ENCODE results near the gene KIAA1549.
"Not testable (repeated sequence)": the region's sequence is repeated elsewhere in the genome, so short reads cannot be mapped to it uniquely, and the experiment has no call there.

KIAA1549 gene

DNA sequence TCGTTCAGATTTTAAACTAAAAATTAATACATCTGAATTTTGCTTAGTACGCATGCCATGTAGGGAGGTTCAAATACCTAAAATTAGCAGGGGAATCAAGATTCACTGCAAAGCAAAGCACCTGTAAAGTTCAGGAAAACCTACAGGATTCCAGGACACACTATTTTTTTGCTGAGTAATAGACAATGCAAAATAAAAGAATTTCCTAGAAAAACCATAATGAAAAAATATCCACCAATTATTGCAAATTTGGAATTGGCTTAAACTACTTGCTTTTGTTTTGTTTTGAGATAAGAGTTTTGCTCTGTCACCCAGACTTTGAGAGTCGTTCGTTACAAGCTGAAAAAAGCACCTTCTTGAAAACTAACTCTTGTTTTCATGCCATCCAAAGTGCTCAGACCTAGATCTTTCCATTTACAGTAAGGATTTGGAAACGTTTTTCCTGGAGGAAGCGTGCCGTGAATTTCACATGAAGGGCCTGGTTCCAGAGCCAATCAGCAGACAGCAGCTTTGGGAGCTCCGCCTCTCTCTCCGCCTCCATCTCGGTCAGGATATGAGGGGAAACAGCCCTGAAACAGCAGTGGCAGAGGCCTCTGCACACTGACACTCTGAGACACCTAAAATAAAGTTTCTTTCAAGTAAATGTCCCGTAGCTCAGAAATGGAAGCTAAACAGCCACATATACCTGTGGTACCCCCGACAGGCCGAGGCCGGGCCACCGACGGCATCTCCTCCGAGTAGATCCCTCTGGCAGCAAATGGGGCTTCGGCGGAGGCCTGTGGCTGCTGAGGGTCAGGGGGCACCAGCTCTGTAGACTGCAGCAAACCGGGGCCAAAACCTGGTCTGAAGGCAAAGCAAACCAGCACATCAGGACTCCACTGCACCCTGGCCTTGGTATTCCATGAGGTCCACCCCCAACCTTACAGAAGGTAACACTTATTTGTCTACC is 137.3 kb downstream of the KIAA1549 start:
- DNase-seq = no peak

DNA sequence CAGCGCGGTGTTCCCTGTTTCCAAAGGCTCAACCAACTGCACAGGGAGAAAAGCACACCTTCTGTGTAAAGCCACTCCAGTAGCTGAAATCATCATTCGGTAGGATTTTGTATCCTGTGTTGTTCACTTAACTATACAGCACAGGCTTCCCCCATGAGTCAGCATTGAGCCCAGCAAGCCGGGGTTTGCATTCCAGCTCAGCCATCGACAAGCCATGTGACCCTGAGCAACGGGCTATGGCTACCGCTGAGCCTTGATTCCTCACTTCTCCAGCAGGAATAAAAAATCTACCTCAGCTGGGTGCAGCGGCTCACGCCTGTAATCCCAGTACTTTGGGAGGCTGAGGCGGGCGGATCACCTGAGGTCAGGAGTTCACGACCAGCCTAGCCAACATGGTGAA is 139.1 kb downstream of the KIAA1549 start:
- DNase-seq = no peak

DNA sequence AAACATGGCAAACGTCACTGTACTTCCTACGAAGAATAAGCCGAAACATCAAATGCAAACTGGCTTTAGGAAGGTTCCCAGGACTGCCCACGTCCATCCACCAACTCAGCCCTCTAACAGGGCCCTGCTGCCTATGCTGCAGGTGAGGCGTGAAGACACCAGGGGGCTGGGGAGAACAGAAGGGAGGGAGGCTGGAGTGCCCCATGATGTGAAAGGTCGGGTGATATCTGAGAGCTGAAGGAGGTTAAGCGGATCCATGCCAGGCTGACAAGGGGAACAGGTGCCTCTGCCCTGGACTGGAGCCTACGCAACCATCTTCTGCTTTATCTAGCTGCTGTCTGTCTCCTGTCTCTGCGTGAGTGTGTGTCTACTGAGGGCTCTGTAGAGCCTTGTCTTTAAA is 143.0 kb downstream of the KIAA1549 start:
- DNase-seq = no peak

DNA sequence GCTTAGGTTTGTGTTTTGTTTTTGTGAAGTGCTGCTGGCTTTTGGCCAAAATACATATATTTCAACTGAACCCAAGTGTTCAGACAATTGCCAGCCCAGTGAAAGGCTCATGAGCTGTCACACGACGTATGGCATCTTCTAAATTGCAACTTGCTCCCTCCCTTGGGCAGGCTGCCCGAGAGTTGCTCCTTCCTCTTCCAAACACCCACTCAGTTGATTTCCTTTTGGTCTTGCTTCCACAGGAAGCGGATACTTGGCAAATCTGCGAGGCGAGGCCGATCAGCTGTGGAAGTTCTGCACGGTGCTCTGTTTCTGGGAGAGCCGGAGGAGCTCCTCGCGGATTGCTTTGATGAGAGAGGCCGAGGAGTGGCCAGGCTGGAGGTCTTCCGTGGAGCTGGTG is 143.6 kb downstream of the KIAA1549 start:
- DNase-seq = no peak

DNA sequence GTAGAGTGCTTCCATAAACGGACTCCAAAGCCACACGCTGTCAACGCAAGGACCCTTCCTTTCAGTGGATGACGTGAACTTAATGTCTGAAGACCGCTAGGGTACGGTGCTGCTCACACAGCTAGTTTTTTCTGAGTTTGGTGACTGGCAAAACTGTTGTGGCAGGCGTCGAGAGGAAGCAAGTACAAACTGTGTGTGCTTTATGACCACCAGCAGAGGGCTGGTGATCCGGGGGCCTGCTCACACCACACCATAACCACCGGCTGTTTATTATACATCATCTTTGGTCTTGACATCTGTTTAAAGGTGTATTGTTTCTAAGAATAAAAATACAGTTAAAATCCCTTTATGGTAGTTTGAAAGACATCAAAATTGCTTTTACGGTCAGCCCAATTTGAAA is 146.1 kb downstream of the KIAA1549 start:
- DNase-seq = no peak

DNA sequence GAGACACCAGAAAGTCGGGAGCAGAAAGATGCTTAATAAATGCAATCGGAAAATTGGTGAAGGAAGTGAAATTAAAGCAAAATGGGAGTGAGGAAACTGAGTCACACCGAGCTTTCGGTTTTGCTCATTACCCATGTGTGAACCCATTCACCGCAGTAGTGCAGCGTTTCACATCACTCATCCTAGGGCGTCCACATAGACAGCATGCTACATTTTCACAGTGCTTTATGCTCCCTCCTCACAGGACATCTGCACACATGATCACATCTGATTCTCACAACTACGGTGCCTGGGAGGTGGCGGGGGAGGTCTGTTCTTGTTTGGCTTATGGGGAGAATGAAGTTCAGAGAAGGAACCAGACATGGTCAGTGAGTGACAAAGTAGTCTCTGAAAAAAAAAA is 146.6 kb downstream of the KIAA1549 start:
- peak; percentile 13 for DNase-seq

DNA sequence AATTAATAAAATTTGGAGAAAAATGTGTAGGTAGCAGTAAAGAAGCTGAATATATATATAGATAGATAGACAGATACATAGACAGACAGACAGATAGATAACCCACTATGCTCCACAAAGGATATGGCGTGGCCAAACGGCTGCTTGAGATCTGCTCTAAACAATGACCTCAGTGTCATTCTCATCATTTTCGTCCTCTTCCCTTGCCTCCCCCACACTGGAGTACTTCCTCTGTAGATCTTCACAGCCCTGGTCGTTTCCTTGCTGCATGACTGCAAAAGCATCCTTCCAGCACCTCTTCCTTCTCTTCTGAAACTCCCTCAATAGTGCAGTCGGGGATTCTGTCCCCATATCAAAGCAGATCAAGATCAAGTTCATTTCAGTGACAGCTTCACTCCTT is 147.6 kb downstream of the KIAA1549 start:
- no peak for DNase-seq

DNA sequence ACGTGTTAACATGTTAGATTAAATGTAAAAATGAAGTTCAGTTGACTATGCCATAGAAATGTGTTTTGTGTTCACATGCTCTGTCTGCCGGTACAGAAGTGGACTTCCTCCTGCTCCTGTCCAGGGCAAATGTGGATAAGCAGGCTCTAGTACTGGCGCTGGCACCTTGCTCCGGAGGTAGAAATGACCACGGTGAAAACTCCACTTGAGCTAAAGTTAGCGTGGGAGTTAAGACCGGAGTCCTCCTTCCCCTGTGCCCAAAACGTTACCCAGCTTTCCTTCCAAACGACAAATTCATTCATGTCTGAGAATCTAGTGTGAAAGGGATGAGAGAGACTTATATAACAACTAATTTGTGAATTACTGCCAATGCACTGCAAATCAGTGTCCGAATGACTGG is 148.2 kb downstream of the KIAA1549 start:
- no peak for DNase-seq

DNA sequence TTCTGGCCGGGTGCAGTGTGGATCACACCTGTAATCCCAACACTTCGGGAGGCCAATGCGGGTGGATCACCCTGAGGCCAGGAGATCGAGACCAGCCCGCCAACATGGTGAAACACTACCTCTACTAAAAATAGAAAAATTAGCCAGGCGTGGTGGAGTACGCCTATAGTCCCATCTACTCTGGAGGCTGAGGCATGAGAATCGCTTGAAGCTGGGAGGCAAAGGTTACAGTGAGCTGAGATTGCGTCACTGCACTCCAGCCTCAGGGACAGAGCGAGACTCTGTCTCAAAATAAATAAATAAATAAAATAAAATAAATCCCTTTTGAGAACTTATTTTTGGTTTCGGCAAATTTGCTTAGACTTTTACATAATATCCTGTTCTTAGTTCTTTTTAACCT is 151.9 kb downstream of the KIAA1549 start:
- DNase-seq = no peak

DNA sequence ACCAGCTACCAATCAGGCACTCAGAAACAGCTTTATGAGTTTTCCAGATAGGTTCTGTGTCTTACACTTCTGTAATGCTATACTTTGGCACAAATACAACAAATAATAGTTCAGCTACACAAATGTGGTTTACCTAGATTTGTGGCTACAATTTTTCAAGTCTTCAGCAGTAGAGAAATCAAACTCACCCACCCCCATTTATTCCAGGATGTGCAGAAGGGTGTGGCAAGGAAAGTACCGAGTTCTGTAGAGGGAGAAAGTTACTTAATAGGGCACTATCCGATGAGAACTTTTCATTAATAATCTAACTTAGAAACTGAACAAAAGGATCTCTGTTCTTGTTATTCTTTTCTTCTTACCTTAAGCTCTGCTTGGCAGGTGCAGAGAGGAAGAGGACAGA is 152.9 kb downstream of the KIAA1549 start:
- no peak for DNase-seq

DNA sequence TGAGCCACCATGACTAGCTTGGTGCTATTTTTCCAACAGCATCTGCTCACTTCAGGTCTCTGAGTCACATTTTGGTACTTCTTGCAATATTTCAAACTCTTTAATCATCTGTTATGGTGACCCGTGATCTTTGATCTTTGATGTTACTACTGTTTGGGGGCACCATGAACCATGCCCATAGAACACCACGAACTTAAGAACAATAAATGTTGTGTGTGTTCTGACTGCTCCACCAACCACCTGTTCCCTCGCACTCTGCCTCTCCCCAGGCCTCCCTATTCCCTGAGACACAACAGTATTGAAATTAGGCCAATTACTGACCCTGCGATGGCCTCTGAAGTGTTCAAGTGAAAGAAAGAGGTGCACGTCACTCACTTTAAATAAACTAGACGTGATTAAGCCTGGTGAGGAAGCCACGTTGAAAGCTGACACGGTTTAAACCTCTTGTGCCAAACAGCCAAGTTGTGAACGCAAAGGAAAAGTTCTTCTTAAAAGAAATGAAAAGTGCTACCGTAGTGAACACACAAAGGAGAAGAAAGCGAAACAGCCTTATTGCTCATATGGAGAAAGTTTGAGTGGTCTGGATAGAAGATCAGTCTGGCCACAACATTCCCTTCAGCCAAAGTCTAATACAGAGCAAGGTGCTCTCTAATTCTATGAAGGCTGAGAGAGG is 156.0 kb downstream of the KIAA1549 start:
- DNase-seq = no peak

DNA sequence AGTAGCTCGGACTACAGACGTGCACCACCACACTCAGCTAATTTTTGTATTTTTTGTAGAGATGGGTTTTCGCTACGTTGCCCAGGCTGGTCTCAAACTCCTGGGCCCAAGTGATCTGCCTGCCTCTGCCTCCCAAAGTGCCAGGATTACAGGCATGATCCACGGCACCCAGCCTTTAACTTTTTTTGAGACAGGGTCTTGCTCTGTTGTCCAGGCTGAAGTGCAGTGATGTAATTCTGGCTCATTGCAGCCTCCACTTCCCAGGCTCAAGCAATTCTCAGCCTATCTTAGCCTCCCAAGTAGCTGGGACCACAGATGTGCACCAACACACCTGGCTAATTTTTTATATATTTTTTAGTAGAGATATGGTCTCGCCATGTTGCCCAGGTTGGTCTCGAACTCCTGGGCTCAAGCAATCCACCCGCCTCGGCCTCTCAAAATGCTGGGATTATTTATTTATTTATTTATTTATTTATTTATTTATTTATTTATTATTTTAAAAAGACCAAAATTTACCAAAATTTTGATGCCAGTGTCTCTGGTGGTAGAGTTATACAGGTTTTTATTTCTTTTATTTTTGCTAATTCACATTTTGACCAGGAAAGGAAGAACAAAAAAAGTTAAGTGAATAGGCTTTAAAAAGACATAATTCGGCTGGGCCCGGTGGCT is 158.2 kb downstream of the KIAA1549 start:
- DNase-seq = no peak

DNA sequence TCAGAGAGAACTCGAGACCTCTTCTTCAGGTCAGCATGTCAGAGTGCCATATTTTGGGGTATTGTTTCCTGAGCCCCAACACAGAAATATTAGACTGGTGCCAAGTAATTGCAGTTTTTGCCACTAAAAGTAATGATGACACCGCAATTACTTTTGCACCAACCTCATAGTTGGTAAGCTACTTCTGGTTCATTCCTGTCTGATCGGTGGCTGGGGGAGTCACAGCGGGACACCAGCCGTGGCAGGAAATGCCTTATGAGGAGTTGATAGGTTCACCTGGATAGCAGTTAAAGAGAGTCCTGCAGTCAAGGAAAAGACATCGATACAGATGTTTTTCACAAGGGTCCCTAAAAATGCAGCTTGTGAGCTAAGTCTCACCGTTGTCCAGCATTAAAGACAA is 159.3 kb downstream of the KIAA1549 start:
- no peak for DNase-seq

DNA sequence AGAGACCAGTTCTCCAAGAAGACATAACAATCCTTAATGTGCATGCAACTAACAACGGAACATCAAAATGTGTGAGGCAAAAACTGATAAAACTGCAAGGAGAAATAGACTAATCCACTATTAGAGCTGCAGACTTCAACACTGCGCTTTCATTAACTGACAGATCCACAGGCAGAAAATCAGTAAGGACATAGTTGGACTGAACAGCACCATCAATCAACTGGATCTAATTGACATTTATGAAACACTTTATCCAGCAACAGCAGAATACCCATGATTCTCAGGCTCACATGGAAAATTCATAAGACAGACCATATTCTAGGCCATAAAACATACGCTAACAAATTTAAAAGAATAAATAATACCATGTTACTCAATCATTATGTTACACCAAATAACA is 161.6 kb downstream of the KIAA1549 start:
- DNase-seq = no peak

DNA sequence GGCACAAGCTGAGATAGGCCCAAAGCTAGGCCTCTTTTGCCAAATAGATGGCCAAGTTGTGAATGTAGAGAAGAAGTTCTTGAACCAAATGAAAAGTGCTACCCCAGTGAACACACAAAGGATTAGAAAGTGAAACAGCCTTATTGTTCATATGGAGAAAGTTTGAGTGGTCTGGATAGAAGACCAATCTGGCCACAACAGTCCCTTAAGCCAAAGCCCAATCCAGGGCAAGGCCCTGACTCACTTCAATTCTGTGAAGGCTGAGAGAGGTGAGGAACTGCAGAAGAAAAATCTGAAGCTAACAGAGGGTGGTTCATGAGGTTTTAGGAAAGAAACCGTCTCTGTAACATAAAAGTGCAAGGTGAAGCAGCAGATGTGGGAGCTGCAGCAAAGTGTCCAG is 164.5 kb downstream of the KIAA1549 start:
- no peak for DNase-seq

DNA sequence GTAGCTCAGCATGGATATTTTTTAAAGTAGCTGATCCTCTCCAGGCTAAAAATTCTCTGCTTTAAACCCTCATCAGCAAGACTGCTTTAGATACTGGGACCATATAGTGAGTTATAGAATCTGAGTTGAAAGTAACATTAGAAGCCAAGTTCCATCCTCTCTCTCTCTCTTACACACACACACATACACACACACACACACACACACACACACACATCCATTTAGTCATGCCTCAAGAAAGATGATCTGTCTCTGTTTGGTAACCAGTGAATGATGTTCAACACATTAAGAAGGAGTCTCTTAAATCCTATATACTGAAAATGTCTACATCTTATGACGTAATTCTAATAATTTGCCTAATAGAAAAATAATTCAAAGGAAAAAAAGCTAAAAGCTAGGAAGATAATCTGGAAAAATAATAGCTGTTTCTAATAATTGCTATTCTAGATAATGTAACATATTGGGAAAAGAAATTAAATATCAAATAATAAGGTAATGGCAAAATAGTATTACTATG is 166.3 kb downstream of the KIAA1549 start:
- DNase-seq = no peak

DNA sequence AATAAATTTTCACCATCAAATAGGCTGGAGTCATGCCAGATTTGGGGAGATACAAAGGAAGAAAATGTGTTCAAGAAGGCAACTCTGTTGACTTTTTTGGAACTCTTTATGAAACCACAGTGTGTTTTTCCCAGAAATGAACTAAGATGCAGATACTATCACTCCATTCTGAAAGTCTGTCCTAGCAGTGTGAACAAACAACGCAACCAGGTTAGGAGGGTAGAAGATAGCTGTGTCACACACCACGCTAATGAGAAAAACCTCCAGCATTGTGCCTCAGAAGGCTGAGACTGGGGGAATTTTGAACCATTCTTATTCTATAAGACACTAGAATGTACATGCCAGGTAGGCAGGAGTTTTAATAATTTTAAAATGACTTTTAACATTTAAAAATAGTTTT is 167.2 kb downstream of the KIAA1549 start:
- DNase-seq = no peak

DNA sequence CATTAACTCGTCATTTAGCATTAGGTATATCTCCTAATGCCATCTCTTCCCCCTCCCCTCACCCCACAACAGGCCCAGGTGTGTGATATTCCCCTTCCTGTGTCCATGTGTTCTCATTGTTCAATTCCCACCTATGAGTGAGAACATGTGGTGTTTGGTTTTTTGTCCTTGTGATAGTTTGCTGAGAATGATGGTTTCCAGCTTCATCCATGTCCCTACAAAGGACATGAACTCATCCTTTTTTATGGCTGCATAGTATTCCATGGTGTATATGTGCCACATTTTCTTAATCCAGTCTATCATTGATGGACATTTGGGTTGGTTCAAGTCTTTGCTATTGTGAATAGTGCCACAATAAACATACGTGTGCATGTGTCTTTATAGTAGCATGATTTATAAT is 169.9 kb downstream of the KIAA1549 start:
- not testable (repeated sequence) for DNase-seq

DNA sequence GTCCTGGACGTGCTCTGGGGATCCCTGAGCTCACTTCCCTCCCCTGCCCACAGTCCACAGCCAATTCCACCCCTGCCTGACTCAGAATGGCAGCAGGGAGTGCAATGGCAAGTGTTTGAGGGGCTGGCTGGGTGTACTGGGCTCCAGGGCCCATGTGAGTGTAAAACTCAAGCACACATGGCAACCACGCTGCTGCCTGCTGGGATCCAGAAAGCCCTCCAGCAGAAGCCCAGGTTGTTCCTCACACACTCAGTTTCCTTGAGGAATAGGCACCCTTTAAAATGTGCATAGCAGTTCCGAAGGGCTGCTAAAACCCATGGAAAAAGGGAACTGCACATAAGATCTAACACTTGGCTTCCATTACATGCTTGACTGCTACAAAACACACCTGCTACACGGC is 171.8 kb downstream of the KIAA1549 start:
- DNase-seq = no peak

DNA sequence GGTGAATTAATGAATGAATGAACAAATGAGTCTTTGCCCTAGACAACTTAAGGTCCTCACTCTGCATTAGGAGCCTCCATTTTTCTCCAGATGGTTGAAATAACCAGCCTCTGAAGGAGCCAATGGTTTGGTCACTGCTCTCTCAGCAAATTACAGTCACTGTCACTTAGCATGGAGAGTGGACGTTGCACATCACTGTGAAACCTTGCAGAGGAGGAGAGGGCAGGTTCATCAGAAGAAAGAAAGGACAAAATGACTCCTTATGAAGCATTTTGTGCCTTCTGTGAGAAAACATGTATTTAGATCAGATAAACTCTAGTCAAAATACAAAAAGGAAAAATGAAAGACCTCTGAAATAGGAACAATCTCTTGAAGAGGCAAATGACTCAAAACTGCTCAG is 176.6 kb downstream of the KIAA1549 start:
- no peak for DNase-seq

DNA sequence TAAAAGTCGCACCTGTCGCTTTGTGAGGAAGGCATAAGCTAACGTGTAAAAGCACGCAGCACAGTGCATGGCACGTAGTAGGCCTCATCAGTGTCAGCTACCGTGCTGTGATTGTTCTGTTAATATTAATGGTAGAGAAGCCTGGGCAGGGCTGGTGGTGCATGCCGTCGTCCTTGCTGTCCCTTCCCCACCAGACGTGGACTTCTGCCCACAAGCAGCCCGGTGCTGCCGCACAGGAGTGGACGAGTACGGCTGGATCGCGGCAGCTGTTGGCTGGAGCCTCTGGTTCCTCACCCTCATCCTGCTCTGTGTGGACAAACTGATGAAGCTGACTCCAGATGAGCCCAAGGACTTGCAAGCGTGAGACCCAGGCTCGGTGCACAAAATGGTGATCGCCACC is 178.5 kb downstream of the KIAA1549 start:
- DNase-seq = no peak

DNA sequence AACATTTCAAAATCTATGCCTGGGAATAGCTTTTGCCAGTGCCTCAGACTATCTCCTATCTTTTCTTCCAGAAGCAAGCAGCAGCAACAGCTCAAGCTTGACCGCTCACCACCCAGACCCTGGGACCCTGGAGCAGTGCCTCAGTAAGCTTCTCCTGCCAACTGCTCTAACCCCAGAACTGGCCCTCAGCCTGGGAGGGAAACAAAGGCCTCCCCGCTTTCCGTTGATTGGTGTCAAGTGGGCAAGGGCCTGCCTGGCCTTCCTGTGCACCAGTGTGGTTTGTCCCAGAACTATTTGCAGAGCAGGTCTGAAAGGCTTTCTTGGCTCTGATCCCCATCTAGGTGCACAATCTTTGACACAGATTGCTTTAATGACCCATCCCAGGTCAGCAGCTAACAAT is 179.9 kb downstream of the KIAA1549 start:
- no peak for DNase-seq

DNA sequence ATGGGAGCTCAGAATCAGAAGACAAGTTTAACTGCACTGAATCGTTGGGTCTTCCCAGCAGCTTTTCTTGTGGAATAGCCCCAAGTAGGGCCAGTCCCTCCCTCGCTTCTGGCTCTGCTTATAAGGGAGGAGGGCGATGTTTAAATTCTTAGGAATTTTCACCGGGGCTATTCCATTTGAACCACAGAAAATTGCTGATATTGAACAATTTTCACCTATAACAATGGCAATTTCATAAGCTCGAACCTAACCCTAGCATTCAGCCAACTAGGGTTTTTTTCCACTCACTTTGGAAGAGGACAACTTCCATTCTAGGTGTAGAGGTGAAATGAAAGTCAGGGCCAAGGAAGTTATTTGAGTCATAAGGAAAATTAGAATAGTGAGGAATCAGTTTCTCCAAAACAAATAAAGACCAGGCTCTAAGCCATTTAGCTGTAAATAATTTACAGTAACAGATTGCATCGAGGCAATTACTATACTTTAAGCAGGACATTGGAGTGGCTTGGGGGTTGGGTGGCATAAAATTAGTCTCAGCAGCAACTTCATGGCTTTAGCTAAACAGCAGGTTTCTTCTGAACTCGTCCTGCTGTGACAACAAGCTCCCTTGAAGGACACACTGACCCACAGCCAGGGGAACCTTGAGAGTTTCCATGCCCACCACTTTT is 181.7 kb downstream of the KIAA1549 start:
- no peak for DNase-seq

Measured in stimulated activated CD4-positive, alpha-beta T cell treated with anti-CD3 and anti-CD28 coated beads, Interleukin-4, amount 100 ng/mL, for 24 hours (primary cell).